Mucosa of rectum (tissue), 2 donors: ENCODE data around the gene GAB3.

Source experiments
- H3K27ac ChIP-seq, 2 donors: one replicate each; pipeline ENCODE4 v1.7.0; 2013; ENCODE audit warnings: inconsistent platforms in 2 of 2, low read depth in 2 of 2, low read length in 2 of 2
- H3K27me3 ChIP-seq, 2 donors: one replicate each; pipeline ENCODE4 v1.7.0; 2013; ENCODE audit warnings: low read length in 2 of 2; ENCODE audit not compliant: control insufficient read depth in 2 of 2, insufficient read depth in 2 of 2
- H3K36me3 ChIP-seq, 2 donors: one replicate each; pipeline ENCODE4 v1.7.0; 2013; ENCODE audit warnings: low read length in 2 of 2; ENCODE audit not compliant: control insufficient read depth in 2 of 2, insufficient read depth in 2 of 2
- H3K4me1 ChIP-seq, 2 donors: one replicate each; pipeline ENCODE4 v1.7.0; 2013; ENCODE audit warnings: low read length in 2 of 2, mild to moderate bottlenecking in 1 of 2; ENCODE audit not compliant: control insufficient read depth in 2 of 2, insufficient read depth in 2 of 2
- H3K4me3 ChIP-seq, 2 donors: one replicate each; pipeline ENCODE4 v1.7.0; 2013; ENCODE audit warnings: low read length in 2 of 2
- H3K9ac ChIP-seq, 2 donors: one replicate each; pipeline ENCODE4 v1.7.0; 2013; ENCODE audit warnings: low read length in 2 of 2, low read depth in 1 of 2, mild to moderate bottlenecking in 1 of 2
- H3K9me3 ChIP-seq, 2 donors: one replicate each; pipeline ENCODE4 v1.7.0; 2013; ENCODE audit warnings: low read length in 2 of 2; ENCODE audit not compliant: control insufficient read depth in 2 of 2
- donor health status: healthy.
- donor health status: Normal muscosa, but diverticular disease.

Gene GAB3

GRCh38 chrX:154750301-154751202, at the start of gene GAB3:
TSS of gene GAB3 (minus strand) at chrX:154751077. CDS start at chrX:154751025, 52 bp downstream.
- Histone ChIP-seq H3K9me3 (no peaks in the 10 kb centered on the region), H3K4me1 (no peaks in the 10 kb centered on the region), H3K27ac (peak within 1 kb of the TSS; percentile 48 to 79), H3K9ac (peak within 1 kb of the TSS; percentile 1 to 41), H3K36me3 (no peaks in the 10 kb centered on the region), H3K4me3 (peak within 1 kb of the TSS; percentile 44 to 66), H3K27me3 (peaks cover 7 to 23% of the 10 kb centered on the region in 2 donors)

- Histone ChIP-seq H3K9ac (no peak overlapping the region), H3K4me1 (peaks cover 13 to 18% of the 10 kb centered on the region in 2 donors), H3K27ac (peak overlapping the region; percentile 41 to 58), H3K27me3 (peaks cover 0 to 2% of the 10 kb centered on the region in 2 donors), H3K4me3 (no peak overlapping the region), H3K36me3 (no peaks in the 10 kb centered on the region), H3K9me3 (no peaks in the 10 kb centered on the region)
Observed at GRCh38 chrX:154799556-154800348, 48.9 kb upstream of the GAB3 start.

GRCh38 chrX:154797006-154797405, 46.1 kb upstream of the GAB3 start:
- Histone ChIP-seq H3K4me3 (no peak overlapping the region), H3K36me3 (no peaks in the 10 kb centered on the region), H3K27ac (no peak overlapping the region), H3K9ac (no peak overlapping the region), H3K9me3 (no peaks in the 10 kb centered on the region), H3K27me3 (peaks cover 0 to under 1% of the 10 kb centered on the region in 2 donors), H3K4me1 (peaks cover 10 to 18% of the 10 kb centered on the region in 2 donors)

GRCh38 chrX:154795016-154795415, 44.1 kb upstream of the GAB3 start:
- Histone ChIP-seq H3K4me3 (no peak overlapping the region), H3K27me3 (no peaks in the 10 kb centered on the region), H3K9ac (no peak overlapping the region), H3K27ac (no peak overlapping the region), H3K36me3 (no peaks in the 10 kb centered on the region), H3K9me3 (no peaks in the 10 kb centered on the region), H3K4me1 (peaks cover 6 to 7% of the 10 kb centered on the region in 2 donors)

- no peaks in the 10 kb centered on the region for H3K9me3 ChIP-seq
- H3K36me3 ChIP-seq, result no peaks in the 10 kb centered on the region
- H3K4me3 ChIP-seq, result no peak overlapping the region
- no peak overlapping the region for H3K27ac ChIP-seq
- H3K27me3 ChIP-seq, result no peaks in the 10 kb centered on the region
- no peaks in the 10 kb centered on the region for H3K4me1 ChIP-seq
- no peak overlapping the region for H3K9ac ChIP-seq
Observed at GRCh38 chrX:154793084-154793795, 42.4 kb upstream of the GAB3 start.

GRCh38 chrX:154791939-154792338, 41.1 kb upstream of the GAB3 start:
- H3K9ac ChIP-seq, result no peak overlapping the region
- no peak overlapping the region for H3K27ac ChIP-seq
- H3K9me3 ChIP-seq, result no peaks in the 10 kb centered on the region
- no peak overlapping the region for H3K4me3 ChIP-seq
- H3K36me3 ChIP-seq, result no peaks in the 10 kb centered on the region
- no peaks in the 10 kb centered on the region for H3K4me1 ChIP-seq
- no peaks in the 10 kb centered on the region for H3K27me3 ChIP-seq

- no peaks in the 10 kb centered on the region for H3K4me1 ChIP-seq
- H3K27me3 ChIP-seq, result no peaks in the 10 kb centered on the region
- no peak overlapping the region for H3K27ac ChIP-seq
- H3K9ac ChIP-seq, result no peak overlapping the region
- H3K9me3 ChIP-seq, result no peaks in the 10 kb centered on the region
- H3K36me3 ChIP-seq, result no peaks in the 10 kb centered on the region
- no peak overlapping the region for H3K4me3 ChIP-seq
Observed at GRCh38 chrX:154791467-154791866, 40.6 kb upstream of the GAB3 start.

- Histone ChIP-seq H3K27ac (no peak overlapping the region), H3K36me3 (peaks cover 0 to 2% of the 10 kb centered on the region in 2 donors), H3K4me1 (no peaks in the 10 kb centered on the region), H3K9me3 (no peaks in the 10 kb centered on the region), H3K9ac (no peak overlapping the region), H3K27me3 (no peaks in the 10 kb centered on the region), H3K4me3 (no peak overlapping the region)
Observed at GRCh38 chrX:154785716-154786115, 34.8 kb upstream of the GAB3 start.

GRCh38 chrX:154784149-154784995, 33.5 kb upstream of the GAB3 start:
- Histone ChIP-seq H3K4me1 (no peaks in the 10 kb centered on the region), H3K4me3 (no peak overlapping the region), H3K36me3 (peaks cover 0 to 4% of the 10 kb centered on the region in 2 donors), H3K27ac (no peak overlapping the region), H3K9ac (no peak overlapping the region), H3K27me3 (no peaks in the 10 kb centered on the region), H3K9me3 (no peaks in the 10 kb centered on the region)
